ENCODE measurements around the gene TFIP11.

Gene TFIP11

GRCh38 chr22:26512149-26512793 is at the start of gene TFIP11:
TSS of gene TFIP11 (minus strand) at chr22:26512473. CDS start at chr22:26510272, 2,201 bp downstream.
- DNase-seq (ENCODE audit: low spot score) = peak; percentile 90

GRCh38 chr22:26561756-26562417 is 49.6 kb upstream of the TFIP11 start:
- DNase-seq (ENCODE audit: low spot score) = no peak

GRCh38 chr22:26559961-26560575 is 47.8 kb upstream of the TFIP11 start:
- DNase-seq (ENCODE audit: low spot score) = no peak

- no peak for DNase-seq (ENCODE audit: low spot score)
Measured at GRCh38 chr22:26558248-26558895, 46.1 kb upstream of the TFIP11 start.

- no peak for DNase-seq (ENCODE audit: low spot score)
Measured at GRCh38 chr22:26556904-26557303, 44.6 kb upstream of the TFIP11 start.

- no peak for DNase-seq (ENCODE audit: low spot score)
Measured at GRCh38 chr22:26555478-26555877, 43.2 kb upstream of the TFIP11 start.

- DNase-seq (ENCODE audit: low spot score) = no peak
Measured at GRCh38 chr22:26554956-26555355, 42.7 kb upstream of the TFIP11 start.

GRCh38 chr22:26553056-26553752 is 40.9 kb upstream of the TFIP11 start:
- DNase-seq (ENCODE audit: low spot score) = no peak

GRCh38 chr22:26552466-26552865 is 40.2 kb upstream of the TFIP11 start:
- DNase-seq (ENCODE audit: low spot score) = no peak

- DNase-seq (ENCODE audit: low spot score) = no peak
Measured at GRCh38 chr22:26551568-26551967, 39.3 kb upstream of the TFIP11 start.

- peak; percentile 20 for DNase-seq (ENCODE audit: low spot score)
Measured at GRCh38 chr22:26550498-26551033, 38.3 kb upstream of the TFIP11 start.

GRCh38 chr22:26549902-26550497 is 37.7 kb upstream of the TFIP11 start:
- DNase-seq (ENCODE audit: low spot score) = no peak

- DNase-seq (ENCODE audit: low spot score) = no peak
Measured at GRCh38 chr22:26548984-26549383, 36.7 kb upstream of the TFIP11 start.

GRCh38 chr22:26548303-26548702 is 36.0 kb upstream of the TFIP11 start:
- no peak for DNase-seq (ENCODE audit: low spot score)

- DNase-seq (ENCODE audit: low spot score) = no peak
Measured at GRCh38 chr22:26547837-26548236, 35.6 kb upstream of the TFIP11 start.

- DNase-seq (ENCODE audit: low spot score) = no peak
Measured at GRCh38 chr22:26547426-26547825, 35.2 kb upstream of the TFIP11 start.

- DNase-seq (ENCODE audit: low spot score) = peak; percentile 12
Measured at GRCh38 chr22:26546282-26546681, 34.0 kb upstream of the TFIP11 start.

- no peak for DNase-seq (ENCODE audit: low spot score)
Measured at GRCh38 chr22:26545827-26546226, 33.6 kb upstream of the TFIP11 start.

- DNase-seq (ENCODE audit: low spot score) = no peak
Measured at GRCh38 chr22:26545385-26545784, 33.1 kb upstream of the TFIP11 start.

GRCh38 chr22:26544489-26544888 is 32.2 kb upstream of the TFIP11 start:
- no peak for DNase-seq (ENCODE audit: low spot score)

- no peak for DNase-seq (ENCODE audit: low spot score)
Measured at GRCh38 chr22:26542831-26543230, 30.6 kb upstream of the TFIP11 start.
